ENCODE measurements around the gene HABP4.

HABP4 gene

GRCh38 chr9:96484521-96484931 is 34.6 kb downstream of the HABP4 start:
- Histone ChIP-seq H3K27ac (no peak overlapping the region), H3K27me3 (no peaks in the 10 kb centered on the region), H3K4me1 (ENCODE audit: control insufficient read depth in 1 of 2, insufficient read depth in 1 of 2, low read depth in 1 of 2, low read length in 1 of 2) (no peaks in the 10 kb centered on the region), H3K4me3 (ENCODE audit: low read depth in 1 of 2, low read length in 1 of 2) (no peak overlapping the region), H3K9me3 (no peaks in the 10 kb centered on the region), H3K36me3 (no peaks in the 10 kb centered on the region)
- no peak for TF ChIP-seq CTCF (IDR thresholded peaks at IDR 0.05)

- no peak for TF ChIP-seq CTCF (IDR thresholded peaks at IDR 0.05)
- Histone ChIP-seq H3K9me3 (no peaks in the 10 kb centered on the region), H3K4me3 (ENCODE audit: low read depth in 1 of 2, low read length in 1 of 2) (no peak overlapping the region), H3K36me3 (no peaks in the 10 kb centered on the region), H3K27ac (no peak overlapping the region), H3K4me1 (ENCODE audit: control insufficient read depth in 1 of 2, insufficient read depth in 1 of 2, low read depth in 1 of 2, low read length in 1 of 2) (no peaks in the 10 kb centered on the region), H3K27me3 (no peaks in the 10 kb centered on the region)
These were observed 35.3 kb downstream of the HABP4 start for GRCh38 chr9:96485280-96485679.

- H3K4me1 ChIP-seq (ENCODE audit: control insufficient read depth in 1 of 2, insufficient read depth in 1 of 2, low read depth in 1 of 2, low read length in 1 of 2): no peaks in the 10 kb centered on the region
- H3K4me3 ChIP-seq (ENCODE audit: low read depth in 1 of 2, low read length in 1 of 2): no peak overlapping the region
- H3K27ac ChIP-seq: no peak overlapping the region
- no peaks in the 10 kb centered on the region for H3K36me3 ChIP-seq
- no peaks in the 10 kb centered on the region for H3K27me3 ChIP-seq
- no peaks in the 10 kb centered on the region for H3K9me3 ChIP-seq
- no peak for TF ChIP-seq CTCF (IDR thresholded peaks at IDR 0.05)
These were observed 36.5 kb downstream of the HABP4 start for GRCh38 chr9:96486386-96487028.

GRCh38 chr9:96487029-96487396 is 37.0 kb downstream of the HABP4 start:
- Histone ChIP-seq H3K9me3 (no peaks in the 10 kb centered on the region), H3K4me3 (ENCODE audit: low read depth in 1 of 2, low read length in 1 of 2) (no peak overlapping the region), H3K27ac (no peak overlapping the region), H3K36me3 (no peaks in the 10 kb centered on the region), H3K4me1 (ENCODE audit: control insufficient read depth in 1 of 2, insufficient read depth in 1 of 2, low read depth in 1 of 2, low read length in 1 of 2) (no peaks in the 10 kb centered on the region), H3K27me3 (no peaks in the 10 kb centered on the region)
- no peak for TF ChIP-seq CTCF (IDR thresholded peaks at IDR 0.05)

- no peak overlapping the region for H3K4me3 ChIP-seq (ENCODE audit: low read depth in 1 of 2, low read length in 1 of 2)
- no peaks in the 10 kb centered on the region for H3K9me3 ChIP-seq
- no peaks in the 10 kb centered on the region for H3K27me3 ChIP-seq
- H3K27ac ChIP-seq: no peak overlapping the region
- H3K4me1 ChIP-seq (ENCODE audit: control insufficient read depth in 1 of 2, insufficient read depth in 1 of 2, low read depth in 1 of 2, low read length in 1 of 2): no peaks in the 10 kb centered on the region
- TF ChIP-seq CTCF (IDR thresholded peaks at IDR 0.05): no peak
- no peaks in the 10 kb centered on the region for H3K36me3 ChIP-seq
These were observed 38.0 kb downstream of the HABP4 start for GRCh38 chr9:96487949-96488348.
